HCEC 1CT (cell line): ENCODE results near the gene GRM8.

ENCODE experiments used
- DNase-seq: peaks from one replicate; pipeline ENCODE4 v3.0.0-alpha.2; 2017

Gene GRM8

DNA sequence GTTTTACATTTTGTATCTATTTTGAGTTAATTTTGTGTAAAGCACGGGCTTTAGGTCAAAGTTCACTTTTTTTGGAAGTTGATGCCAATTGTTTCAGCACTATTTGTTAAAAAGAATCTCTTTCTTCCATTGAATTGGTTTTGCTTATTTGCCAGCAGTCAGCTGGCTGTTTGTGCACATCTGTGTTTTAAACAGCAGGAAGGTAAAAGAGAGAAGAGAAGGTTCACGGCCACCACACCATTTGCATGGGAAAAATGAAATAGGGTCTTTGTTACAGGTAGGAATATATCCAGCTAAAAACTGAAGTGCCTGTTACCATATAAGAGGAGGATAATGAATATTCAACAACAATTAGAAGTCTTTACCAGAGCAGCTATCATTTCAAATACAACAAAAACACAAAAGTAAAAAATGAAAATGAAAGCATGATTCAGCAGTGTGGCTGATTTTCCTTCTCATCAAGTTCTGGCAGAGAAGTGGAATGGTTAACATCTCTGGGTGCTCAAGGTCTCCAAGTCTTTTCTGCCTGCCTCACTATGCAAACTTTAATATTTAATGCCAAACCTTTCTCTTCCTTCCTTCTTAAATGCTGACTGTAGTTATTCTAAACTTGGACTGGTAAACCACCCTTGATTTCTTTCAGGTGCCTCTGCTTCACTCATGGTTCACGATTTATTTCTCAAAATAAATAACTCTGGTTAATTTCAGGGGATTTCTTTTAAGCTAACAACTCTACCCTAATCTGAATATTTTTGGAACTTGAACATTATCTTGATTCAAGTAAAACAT lies 841.5 kb downstream of the GRM8 start:
- DNase-seq = no peak

- no peak for DNase-seq
Measured at GRCh38 chr7:126403040-126403439, 849.7 kb downstream of the GRM8 start.

DNA sequence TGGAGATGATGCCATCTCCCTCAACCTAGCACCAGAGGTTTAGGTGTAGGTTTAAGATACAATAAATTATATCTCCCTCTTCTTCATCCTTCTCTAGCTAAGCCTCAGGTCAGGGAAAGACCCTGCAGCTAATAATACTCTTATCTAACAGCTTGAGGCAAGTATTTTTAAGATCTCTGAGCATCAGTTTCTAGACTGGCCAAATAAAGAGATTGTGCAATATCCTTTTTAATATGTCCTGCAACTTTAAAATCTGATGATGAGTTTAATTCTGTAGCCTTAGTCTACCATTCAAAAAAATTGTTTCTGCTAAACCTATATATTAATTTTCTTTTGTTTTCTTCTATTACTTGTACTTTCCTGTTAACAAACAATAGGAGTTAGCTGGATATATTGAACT lies 850.8 kb downstream of the GRM8 start:
- no peak for DNase-seq

DNA sequence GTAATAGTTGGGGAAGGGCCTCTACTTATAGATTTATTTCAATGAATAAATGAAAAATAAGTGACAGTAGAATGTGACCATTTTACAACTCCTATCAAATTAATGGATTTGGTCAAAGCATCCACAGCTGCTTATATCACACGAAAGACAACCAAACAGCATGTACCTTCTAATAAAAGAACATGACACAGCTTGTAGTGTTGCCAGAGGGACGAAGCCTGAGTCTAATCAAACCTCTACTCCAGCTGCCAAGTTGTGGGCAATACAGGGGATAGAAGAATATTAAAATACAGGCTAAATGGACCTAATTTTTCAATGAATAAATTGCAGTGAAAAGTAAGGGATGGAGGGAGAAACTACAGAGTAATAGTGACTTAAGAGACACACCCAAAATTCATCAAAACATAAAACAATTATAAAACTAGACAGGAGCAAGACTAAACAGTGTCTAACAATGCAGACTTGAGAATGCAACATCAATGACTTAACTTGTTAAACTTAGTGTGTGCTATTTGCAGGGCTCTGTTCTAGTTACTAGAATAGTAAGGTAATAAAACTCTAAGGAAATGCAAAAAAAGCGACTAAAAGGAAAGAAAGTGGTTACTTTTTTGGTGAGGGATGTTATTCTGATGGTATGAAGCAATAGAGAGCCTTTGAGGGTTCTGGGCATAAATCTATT lies 853.8 kb downstream of the GRM8 start:
- no peak for DNase-seq

- DNase-seq = no peak
Measured at GRCh38 chr7:126398285-126398684, 854.5 kb downstream of the GRM8 start.

DNA sequence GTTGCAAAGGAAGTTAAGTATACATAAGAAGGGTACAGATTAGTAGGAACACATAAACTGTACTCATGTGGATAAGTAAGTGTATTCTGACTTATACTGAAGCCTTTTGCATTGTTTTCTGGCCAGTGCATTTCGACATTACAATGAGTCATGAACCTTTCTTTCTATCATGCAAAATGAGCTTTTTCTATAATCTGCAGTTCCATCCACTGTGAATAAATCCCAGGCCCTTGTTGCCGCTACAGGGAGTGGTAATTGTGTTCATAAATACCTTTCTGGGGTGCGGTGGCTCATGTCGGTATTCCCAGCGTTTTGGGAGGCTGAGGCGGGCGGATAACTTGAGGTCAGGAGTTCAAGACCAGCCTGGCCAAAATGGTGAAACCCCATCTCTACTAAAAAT lies 858.3 kb downstream of the GRM8 start:
- DNase-seq = no peak
